CD4-positive, alpha-beta T cell treated with Interleukin-17A for 1 hour (primary cell): ENCODE data around the gene PRSS38.

Experiments
- DNase-seq: peaks from one replicate; pipeline ENCODE4 v3.0.0-alpha.2; 2020

PRSS38 gene

DNA sequence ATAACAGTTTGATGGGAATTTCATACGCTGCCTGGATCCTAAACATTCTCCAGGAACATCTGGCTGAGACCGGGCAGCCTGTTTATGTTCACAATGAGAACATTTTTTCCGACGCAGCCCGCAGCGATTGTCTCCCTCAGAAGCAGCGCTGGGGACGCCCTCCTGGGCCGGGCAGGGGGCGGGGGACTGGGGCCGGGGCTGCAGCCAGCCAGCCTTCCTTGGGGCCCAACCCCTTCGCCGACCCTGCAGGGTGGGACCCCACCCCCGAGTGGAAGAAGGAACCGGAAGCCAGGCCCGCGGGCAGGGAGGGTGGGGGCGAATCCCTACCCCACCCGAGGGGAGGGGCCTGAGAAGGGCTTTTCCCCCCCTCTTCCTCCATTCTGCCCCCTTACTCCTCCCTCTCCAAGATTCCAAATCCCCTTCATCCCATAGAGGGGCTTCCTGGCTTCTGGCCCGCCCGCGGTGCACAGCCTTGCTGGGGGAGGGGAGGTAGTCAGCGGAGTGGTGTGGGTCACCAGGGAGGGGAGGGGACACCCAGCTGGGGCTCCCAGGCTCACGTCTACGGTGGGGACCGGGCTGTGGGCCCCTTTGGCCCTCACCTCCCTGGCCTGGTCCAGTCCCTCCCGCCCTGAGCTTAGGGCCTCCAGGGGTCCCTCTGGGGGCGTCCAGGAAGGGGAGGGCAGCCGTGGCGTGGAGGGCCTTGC, 71.7 kb downstream of the PRSS38 start:
- peak; percentile 52 for DNase-seq

- peak; percentile 64 for DNase-seq
Observed at GRCh38 chr1:227887697-227888403, 72.4 kb downstream of the PRSS38 start.

DNA sequence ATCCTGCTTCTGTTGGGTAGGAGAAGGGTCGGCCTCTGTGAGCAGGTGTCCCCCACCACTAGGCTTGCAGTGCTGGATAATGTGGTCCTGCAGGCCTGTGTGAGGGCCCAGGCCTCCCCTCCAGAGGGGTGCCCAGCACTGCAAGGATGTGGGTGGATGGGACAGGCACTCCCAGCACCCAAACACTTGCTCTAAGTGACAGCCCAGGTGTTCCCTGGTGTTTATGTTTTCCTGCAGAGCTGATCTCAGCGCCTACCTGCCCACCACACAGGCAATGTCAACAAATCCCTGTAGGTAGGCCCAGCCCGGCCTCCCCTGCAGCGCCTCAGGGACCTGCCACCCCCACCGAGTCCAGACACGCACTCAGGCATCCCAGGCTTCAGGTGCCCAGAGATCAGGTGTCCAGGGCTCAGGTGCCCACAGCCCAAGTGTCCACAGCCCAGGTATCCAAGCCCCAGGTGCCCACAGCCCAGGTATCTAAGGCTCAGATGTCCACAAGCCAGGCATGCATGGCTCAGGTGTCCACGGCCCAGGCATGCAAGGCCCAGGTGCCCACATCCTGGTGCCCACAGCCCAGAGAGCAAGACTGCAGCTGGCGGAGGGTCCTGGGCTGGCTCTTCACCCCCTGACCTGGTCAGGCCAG, 73.0 kb downstream of the PRSS38 start:
- DNase-seq = no peak

- no peak for DNase-seq
Observed at GRCh38 chr1:227889047-227889862, 73.8 kb downstream of the PRSS38 start.

GRCh38 chr1:227889863-227890405, 74.5 kb downstream of the PRSS38 start:
- DNase-seq = no peak

GRCh38 chr1:227890451-227891222, 75.2 kb downstream of the PRSS38 start:
- no peak for DNase-seq

DNA sequence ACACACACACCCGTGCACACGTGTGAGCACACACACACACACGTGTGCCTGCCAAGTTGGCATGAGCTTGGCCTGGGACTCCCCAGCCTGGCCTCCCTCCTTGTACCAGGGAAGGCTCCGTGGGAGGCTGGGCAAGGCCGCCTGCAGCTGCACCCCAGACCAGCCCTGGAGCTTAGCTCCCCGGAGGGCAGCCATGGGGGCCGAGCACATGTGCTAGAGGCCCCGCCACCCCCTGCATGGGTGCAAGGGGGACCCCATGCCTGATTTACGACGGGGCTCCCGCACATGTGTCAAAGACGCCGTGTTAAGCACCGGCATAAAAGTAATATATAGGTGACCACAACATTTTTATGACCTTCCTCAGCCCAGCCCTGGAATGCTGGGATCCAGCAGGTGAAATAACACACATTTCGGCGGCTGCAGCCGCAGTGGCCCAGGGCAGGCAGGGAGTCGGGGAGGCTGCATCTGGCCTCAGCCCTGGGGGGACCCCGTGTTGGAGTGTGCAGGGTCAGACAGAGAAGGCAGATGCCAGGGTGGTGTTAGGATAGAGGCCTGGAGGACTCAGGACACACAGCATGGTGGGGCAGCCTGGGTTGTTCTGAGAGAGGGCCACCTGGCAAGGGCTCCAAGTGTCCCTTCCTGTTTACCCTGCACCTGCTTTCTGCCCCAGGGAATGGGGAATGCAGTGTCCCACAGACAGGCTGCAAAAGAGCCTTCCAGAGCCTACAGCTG, 75.9 kb downstream of the PRSS38 start:
- no peak for DNase-seq

DNA sequence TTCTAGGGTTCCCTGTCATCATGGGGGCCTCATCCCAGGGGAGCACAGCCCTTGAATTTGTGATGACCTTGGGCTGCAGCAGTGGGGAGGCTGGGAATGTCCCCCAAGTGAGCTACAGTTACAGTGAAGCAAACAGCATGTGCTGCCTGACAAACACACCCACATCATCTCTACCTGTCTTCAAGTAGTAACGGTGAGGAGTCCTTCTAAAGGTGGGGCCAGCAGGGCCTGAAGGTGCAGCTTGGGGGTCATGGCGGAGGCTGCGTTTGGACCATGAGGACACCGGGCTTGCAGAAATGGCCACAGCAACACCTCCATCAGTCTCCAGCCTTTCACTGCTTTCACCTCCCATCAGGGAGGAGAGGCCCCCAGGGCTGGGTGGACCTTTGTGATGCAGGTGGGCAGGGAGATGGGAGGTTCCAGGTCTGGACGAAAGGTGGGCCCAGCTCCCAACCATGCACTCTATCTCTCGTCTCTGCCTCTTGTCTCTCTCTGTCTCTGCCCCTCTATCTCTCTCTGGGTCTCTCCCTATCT, 76.5 kb downstream of the PRSS38 start:
- no peak for DNase-seq

DNA sequence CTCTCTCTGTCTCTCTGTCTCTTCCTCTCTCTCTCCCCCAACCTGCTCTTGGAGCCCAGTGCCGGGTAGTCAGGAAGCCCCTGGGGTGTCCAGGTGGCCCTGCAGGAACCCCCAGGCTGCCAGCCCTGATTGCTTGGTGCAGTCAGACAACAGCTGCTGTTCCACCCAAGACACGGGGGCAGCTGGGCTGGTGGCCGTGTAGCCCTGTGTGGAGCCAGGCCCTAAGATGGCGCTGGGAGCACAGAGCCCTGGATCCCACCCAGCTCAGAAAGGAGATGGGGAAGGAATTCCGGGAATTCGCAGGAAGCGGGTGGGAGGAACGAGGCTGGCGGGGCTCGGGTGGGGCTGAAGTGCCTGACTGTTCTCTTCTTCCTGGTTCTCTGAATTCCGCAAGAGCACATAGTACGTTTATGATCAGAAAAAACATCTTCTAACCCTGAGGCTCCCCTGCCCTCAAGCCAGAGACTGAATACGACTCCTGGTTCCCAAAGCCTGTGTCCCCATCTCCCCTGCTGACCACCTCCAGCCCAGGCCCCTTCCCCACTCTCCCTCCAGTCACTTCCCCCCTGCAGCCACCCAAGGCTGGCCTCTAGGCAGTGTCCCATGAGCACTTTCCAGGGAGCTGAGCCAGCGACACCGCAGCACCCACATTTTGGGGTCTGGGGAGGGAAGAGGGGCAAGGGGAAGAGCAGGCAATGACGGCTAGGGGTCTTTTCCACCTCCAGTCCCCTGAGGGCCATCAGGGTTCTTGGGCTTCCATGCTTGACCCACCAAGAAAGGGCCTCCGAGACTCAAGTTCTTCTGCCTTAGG, 77.2 kb downstream of the PRSS38 start:
- no peak for DNase-seq

DNA sequence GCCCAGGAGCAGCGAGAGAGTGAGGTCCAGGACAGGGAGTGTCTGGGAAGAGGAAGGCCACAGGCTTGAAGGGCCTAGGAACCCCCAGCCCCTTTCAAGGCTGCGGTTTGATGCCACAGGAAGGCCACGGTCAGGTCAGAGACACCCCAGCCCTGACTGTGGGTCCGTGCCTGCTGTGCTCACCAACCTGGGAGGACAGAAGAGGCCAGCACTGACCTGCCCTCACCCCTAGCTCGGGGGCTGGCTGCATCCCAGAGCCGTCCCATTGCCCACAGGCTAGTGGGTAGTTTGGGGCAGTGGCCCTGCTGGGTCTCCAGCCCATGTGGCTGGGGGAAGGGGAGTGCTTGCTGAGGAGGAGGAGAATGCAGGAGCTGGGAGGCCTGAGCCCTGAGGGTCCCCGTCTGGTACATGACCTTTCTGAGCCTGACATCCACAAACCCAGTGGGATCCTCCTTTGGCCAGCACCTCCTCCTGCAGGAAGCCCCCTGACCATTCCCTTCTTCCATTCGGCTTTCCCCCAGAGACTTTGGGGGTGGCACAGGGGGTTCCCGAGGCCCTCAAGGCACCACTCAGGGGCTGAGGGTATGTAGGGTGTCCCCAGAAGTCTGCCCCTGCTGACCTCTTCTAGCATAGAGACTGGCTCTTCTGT, 77.9 kb downstream of the PRSS38 start:
- no peak for DNase-seq

- DNase-seq = no peak
Observed at GRCh38 chr1:227893949-227894721, 78.7 kb downstream of the PRSS38 start.

DNA sequence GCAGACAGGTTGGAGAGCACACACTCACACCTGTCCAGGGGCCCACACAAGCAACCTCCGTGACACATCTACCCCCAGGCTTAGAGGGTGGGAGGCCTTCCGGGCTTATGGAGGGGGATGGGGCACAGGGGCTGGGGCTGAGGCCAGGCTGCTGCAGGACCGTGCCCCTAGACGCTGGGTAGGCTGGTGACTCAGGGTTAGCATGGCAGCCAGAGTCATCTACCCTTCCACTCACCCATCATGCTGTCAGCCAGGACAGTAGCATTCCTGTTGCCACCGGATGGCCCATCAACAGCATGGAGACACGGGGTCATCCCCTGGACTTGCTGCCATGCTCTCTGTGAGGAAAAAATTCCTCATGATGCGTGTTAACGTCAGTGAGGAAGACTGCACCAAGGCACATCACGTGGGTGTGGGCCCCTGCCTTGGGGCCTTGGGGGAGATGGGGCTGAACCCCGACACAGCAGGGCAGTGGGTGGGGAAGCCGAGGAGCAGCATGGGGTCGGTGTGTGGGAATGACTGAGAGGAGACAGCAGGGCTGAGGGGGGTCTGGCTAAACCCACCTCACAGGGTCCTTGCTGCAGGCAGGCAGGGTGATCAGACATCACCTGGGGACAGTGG, 79.5 kb downstream of the PRSS38 start:
- no peak for DNase-seq
